Neural progenitor cell (in vitro differentiated cells): ENCODE results near the gene ATP5F1C.

Experiments used
- EZH2phosphoT487 ChIP-seq: fragments of 200-600 bp; sonication (generic); IDR thresholded peaks from 2 replicates; pipeline ENCODE4 v1.6.1; 2017; ENCODE audit warnings: antibody characterized with exemption
- TF ChIP-seq, protein P1 (sequence below): fragments of 200-600 bp; sonication (generic); IDR thresholded peaks from 2 replicates; pipeline ENCODE4 v1.5.1; 2017; ENCODE audit warnings: antibody characterized with exemption, mild to moderate bottlenecking

DNA sequence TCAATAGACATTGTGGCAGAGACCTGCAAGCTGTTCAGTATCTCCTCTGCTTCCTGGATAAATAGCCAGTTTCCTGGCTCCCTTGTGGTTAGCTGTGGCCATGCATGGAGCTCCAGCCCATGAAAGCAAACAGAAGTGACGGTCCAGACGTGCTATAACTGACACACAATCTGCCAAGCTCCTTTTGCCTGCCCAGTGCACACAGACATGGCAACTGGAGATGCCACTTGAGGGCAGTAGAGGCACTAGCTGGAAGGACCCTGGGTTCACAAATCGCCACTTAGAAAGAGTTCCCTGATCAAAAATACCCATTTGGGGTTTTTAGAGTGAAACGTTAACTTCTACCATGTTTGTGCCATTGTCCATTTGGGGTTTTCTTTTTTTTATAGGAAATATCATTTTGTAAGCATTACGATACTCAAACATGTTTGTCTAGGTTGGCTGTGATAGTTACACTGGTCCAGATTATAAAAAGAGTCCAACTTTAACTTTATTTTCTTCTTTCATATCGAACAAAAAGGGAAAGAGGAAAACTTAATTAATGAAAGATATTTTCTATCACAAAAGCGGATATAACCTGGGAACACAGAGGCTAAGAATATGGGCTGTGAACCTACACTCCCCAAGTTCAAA lies 31.5 kb upstream of the ATP5F1C start:
- TF ChIP-seq, protein P1, sequence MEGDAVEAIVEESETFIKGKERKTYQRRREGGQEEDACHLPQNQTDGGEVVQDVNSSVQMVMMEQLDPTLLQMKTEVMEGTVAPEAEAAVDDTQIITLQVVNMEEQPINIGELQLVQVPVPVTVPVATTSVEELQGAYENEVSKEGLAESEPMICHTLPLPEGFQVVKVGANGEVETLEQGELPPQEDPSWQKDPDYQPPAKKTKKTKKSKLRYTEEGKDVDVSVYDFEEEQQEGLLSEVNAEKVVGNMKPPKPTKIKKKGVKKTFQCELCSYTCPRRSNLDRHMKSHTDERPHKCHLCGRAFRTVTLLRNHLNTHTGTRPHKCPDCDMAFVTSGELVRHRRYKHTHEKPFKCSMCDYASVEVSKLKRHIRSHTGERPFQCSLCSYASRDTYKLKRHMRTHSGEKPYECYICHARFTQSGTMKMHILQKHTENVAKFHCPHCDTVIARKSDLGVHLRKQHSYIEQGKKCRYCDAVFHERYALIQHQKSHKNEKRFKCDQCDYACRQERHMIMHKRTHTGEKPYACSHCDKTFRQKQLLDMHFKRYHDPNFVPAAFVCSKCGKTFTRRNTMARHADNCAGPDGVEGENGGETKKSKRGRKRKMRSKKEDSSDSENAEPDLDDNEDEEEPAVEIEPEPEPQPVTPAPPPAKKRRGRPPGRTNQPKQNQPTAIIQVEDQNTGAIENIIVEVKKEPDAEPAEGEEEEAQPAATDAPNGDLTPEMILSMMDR, result peak; percentile 52
- TF ChIP-seq EZH2phosphoT487, result no peak
